Measurements from ENCODE around the gene FBLN2.

FBLN2 gene

GRCh38 chr3:13671482-13672233 lies 122.7 kb downstream of the FBLN2 start:
- DNase-seq = no peak

- DNase-seq = no peak
Observed at GRCh38 chr3:13673207-13673606, 124.3 kb downstream of the FBLN2 start.

- DNase-seq = no peak
Observed at GRCh38 chr3:13674538-13675185, 125.7 kb downstream of the FBLN2 start.

- DNase-seq = no peak
Observed at GRCh38 chr3:13676356-13677017, 127.6 kb downstream of the FBLN2 start.

GRCh38 chr3:13677272-13677671 lies 128.3 kb downstream of the FBLN2 start:
- no peak for DNase-seq

GRCh38 chr3:13681931-13682330 lies 133.0 kb downstream of the FBLN2 start:
- no peak for DNase-seq

- DNase-seq = no peak
Observed at GRCh38 chr3:13682331-13683013, 133.5 kb downstream of the FBLN2 start.

GRCh38 chr3:13683288-13683687 lies 134.4 kb downstream of the FBLN2 start:
- DNase-seq = no peak

- no peak for DNase-seq
Observed at GRCh38 chr3:13683772-13684171, 134.8 kb downstream of the FBLN2 start.

GRCh38 chr3:13684350-13684749 lies 135.4 kb downstream of the FBLN2 start:
- DNase-seq = no peak

GRCh38 chr3:13684854-13685253 lies 135.9 kb downstream of the FBLN2 start:
- no peak for DNase-seq

GRCh38 chr3:13685721-13686120 lies 136.8 kb downstream of the FBLN2 start:
- no peak for DNase-seq

GRCh38 chr3:13686367-13687160 lies 137.6 kb downstream of the FBLN2 start:
- no peak for DNase-seq

GRCh38 chr3:13687517-13687943 lies 138.6 kb downstream of the FBLN2 start:
- DNase-seq = no peak
